Measurements from ENCODE around the gene SUPT7L.
A peak's percentile ranks its signal among the peaks of the same experiment; 100 is the strongest.

SUPT7L gene

DNA sequence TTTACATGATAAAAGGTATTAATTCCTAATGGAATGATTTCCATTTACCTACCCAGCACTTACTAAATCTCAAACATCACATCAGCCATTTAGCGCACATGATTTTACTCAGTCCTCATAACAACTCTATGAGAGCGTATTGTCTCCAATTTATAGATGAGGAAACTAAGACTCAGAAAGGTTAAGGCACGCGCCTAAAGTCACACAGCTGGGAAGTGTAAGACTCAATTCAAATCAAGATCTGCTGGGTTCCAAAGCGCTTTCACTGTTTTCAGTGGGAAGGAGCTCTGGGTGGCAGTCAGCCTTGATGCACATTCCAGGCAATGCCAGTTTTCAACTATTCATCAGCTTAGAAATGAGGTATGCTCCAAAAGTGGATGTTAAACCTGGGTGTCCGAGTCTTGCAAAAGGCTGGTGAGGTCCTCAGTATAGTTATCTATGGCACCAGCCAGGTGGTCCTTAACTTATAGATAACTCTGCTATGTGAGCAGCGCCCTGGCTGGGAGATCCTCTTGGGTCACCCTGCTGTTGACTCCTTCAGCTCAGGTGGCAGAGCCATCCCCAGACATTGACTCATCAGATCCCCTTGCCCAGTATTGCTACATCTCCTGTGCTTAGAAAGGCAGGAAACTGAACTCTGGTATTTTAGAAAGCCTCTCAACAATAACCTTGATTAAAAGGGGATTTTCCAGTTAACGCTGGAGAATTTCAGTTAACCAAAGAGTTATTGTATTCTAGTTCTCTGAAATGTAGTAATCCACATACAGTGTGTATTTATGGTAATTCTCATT is 47.4 kb upstream of the SUPT7L start:
- Histone ChIP-seq H3K4me1 (ENCODE audit: insufficient read depth, poor library complexity, severe bottlenecking) (peaks cover 26% of the 10 kb centered on the region), H3K4me3 (ENCODE audit: severe bottlenecking) (no peak overlapping the region), H3K9me3 (ENCODE audit: severe bottlenecking) (no peaks in the 10 kb centered on the region), H3K36me3 (ENCODE audit: low read depth) (no peaks in the 10 kb centered on the region), H3K27ac (ENCODE audit: poor library complexity, severe bottlenecking) (peak overlapping the region; percentile 54), H3K27me3 (ENCODE audit: insufficient read depth, poor library complexity, severe bottlenecking) (no peaks in the 10 kb centered on the region)
- no peak for DNase-seq (ENCODE audit: low spot score)
- ATAC-seq (ENCODE audit: low read depth), result no peak
- TF ChIP-seq, protein P1, sequence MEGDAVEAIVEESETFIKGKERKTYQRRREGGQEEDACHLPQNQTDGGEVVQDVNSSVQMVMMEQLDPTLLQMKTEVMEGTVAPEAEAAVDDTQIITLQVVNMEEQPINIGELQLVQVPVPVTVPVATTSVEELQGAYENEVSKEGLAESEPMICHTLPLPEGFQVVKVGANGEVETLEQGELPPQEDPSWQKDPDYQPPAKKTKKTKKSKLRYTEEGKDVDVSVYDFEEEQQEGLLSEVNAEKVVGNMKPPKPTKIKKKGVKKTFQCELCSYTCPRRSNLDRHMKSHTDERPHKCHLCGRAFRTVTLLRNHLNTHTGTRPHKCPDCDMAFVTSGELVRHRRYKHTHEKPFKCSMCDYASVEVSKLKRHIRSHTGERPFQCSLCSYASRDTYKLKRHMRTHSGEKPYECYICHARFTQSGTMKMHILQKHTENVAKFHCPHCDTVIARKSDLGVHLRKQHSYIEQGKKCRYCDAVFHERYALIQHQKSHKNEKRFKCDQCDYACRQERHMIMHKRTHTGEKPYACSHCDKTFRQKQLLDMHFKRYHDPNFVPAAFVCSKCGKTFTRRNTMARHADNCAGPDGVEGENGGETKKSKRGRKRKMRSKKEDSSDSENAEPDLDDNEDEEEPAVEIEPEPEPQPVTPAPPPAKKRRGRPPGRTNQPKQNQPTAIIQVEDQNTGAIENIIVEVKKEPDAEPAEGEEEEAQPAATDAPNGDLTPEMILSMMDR (IDR thresholded peaks at IDR 0.05; ENCODE audit: poor library complexity, severe bottlenecking), result no peak

DNA sequence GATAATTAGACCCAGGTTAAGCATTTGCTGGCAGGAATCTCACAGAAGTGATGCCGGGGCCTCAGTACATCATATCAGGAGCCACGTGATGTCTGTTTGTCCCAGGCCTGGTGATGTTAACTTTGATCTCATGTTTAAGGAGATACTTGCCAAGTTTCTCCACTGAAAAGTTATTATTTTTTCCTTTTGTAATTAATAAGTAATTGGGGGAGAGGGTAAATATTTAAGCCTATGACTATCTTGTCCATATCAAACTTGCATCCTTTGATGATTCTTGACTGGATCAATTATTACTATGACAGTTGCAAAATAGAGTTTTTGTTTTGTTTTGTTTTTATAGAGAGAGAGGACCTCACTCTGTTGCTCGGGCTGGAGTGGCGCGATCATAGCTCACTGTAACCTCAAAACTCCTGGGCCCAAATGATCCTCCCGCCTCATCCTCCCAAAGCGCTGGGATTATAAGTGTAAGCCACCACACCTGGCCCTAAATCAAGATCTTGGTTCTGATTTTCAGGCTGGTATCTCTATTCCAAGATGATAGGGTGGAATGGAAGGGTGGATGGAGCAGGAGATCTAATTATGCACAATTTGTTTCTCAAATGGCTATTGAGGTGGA is 46.7 kb upstream of the SUPT7L start:
- ATAC-seq (ENCODE audit: low read depth) (no peak), DNase-seq (ENCODE audit: low spot score) (no peak)
- no peaks in the 10 kb centered on the region for H3K9me3 ChIP-seq (ENCODE audit: severe bottlenecking)
- TF ChIP-seq, protein P1 (IDR thresholded peaks at IDR 0.05; ENCODE audit: poor library complexity, severe bottlenecking), result no peak
- H3K27me3 ChIP-seq (ENCODE audit: insufficient read depth, poor library complexity, severe bottlenecking), result no peaks in the 10 kb centered on the region
- no peaks in the 10 kb centered on the region for H3K36me3 ChIP-seq (ENCODE audit: low read depth)
- no peak overlapping the region for H3K4me3 ChIP-seq (ENCODE audit: severe bottlenecking)
- H3K4me1 ChIP-seq (ENCODE audit: insufficient read depth, poor library complexity, severe bottlenecking), result peaks cover 34% of the 10 kb centered on the region
- peak overlapping the region; percentile 54 for H3K27ac ChIP-seq (ENCODE audit: poor library complexity, severe bottlenecking)

DNA sequence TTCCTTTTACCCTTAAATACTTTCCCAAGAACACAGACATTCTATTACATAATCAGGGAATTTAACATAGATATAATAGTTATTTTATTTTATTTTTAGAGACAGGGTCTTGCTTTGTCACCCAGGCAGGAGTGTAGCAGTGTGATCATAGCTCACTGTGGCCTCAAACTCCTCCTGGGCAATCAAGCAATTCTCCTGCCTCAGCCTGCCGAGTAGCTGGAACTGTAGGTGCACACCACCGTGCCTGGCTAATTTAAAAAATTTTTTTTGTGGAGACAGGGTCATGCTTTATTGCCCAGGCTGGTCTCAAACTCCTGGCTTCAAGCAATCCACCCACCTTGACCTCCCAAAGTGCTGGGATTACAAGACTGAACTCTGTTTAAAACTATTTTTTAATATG is 45.9 kb upstream of the SUPT7L start:
- H3K9me3 ChIP-seq (ENCODE audit: severe bottlenecking), result no peaks in the 10 kb centered on the region
- DNase-seq (ENCODE audit: low spot score), result no peak
- no peak for ATAC-seq (ENCODE audit: low read depth)
- no peaks in the 10 kb centered on the region for H3K27me3 ChIP-seq (ENCODE audit: insufficient read depth, poor library complexity, severe bottlenecking)
- TF ChIP-seq, protein P1 (IDR thresholded peaks at IDR 0.05; ENCODE audit: poor library complexity, severe bottlenecking), result no peak
- H3K27ac ChIP-seq (ENCODE audit: poor library complexity, severe bottlenecking), result peak overlapping the region; percentile 54
- H3K36me3 ChIP-seq (ENCODE audit: low read depth), result no peaks in the 10 kb centered on the region
- H3K4me3 ChIP-seq (ENCODE audit: severe bottlenecking), result no peak overlapping the region
- peaks cover 40% of the 10 kb centered on the region for H3K4me1 ChIP-seq (ENCODE audit: insufficient read depth, poor library complexity, severe bottlenecking)

DNA sequence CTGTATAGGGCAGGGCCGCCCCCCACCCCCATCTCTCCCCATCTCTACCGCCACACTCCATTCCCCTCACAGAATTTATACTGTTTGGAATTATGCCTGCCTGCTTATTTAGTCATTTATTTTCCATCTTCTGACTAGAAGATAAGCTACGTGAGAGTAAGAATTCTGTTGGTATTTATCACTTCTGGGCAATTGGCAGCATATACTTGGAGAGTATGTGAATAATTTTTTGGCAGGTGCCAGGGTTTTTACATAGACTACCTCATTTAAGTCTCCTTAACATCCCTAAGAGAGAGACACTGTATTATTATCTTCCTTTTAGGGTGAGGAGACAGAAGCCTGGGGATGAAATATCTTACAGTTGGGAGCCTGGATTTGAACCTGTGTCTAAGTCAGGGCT is 45.3 kb upstream of the SUPT7L start:
- Histone ChIP-seq H3K4me3 (ENCODE audit: severe bottlenecking) (no peak overlapping the region), H3K27me3 (ENCODE audit: insufficient read depth, poor library complexity, severe bottlenecking) (no peaks in the 10 kb centered on the region), H3K36me3 (ENCODE audit: low read depth) (no peaks in the 10 kb centered on the region), H3K9me3 (ENCODE audit: severe bottlenecking) (no peaks in the 10 kb centered on the region), H3K27ac (ENCODE audit: poor library complexity, severe bottlenecking) (no peak overlapping the region), H3K4me1 (ENCODE audit: insufficient read depth, poor library complexity, severe bottlenecking) (peaks cover 40% of the 10 kb centered on the region)
- DNase-seq (ENCODE audit: low spot score), result no peak
- no peak for ATAC-seq (ENCODE audit: low read depth)
- TF ChIP-seq, protein P1 (IDR thresholded peaks at IDR 0.05; ENCODE audit: poor library complexity, severe bottlenecking), result no peak

DNA sequence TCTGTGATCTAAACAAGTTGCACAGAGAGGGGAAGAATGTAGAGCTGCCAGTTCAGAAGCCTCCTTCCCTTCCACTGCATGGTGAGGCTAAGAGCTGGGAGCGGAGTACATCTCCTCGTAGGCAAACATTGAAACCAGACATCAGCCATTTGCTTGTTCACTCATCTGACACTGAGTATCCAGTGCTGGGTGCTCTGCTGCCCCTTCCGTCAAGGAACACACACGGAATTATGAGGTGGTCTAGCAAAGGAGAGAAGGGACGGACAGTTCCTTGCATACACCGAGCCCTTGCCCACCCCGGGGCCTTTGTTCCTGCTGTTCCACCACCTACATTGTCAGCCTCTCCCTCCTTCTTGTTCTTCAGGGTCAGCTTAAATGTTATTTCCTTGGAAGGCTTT is 44.8 kb upstream of the SUPT7L start:
- Histone ChIP-seq H3K9me3 (ENCODE audit: severe bottlenecking) (no peaks in the 10 kb centered on the region), H3K4me3 (ENCODE audit: severe bottlenecking) (no peak overlapping the region), H3K36me3 (ENCODE audit: low read depth) (no peaks in the 10 kb centered on the region), H3K27me3 (ENCODE audit: insufficient read depth, poor library complexity, severe bottlenecking) (no peaks in the 10 kb centered on the region), H3K27ac (ENCODE audit: poor library complexity, severe bottlenecking) (peak overlapping the region; percentile 95), H3K4me1 (ENCODE audit: insufficient read depth, poor library complexity, severe bottlenecking) (peaks cover 40% of the 10 kb centered on the region)
- ATAC-seq (ENCODE audit: low read depth), result no peak
- DNase-seq (ENCODE audit: low spot score), result no peak
- TF ChIP-seq, protein P1 (IDR thresholded peaks at IDR 0.05; ENCODE audit: poor library complexity, severe bottlenecking), result no peak
